ENCODE data around the gene ECHDC3. TPM values are rescaled to one million over a fixed set of nuclear protein-coding genes. Genes with fewer than 3 reads are reported as not detected.

ECHDC3 gene
- total RNA-seq, 1 experiment from 2014 or later: 13.0 TPM

DNA sequence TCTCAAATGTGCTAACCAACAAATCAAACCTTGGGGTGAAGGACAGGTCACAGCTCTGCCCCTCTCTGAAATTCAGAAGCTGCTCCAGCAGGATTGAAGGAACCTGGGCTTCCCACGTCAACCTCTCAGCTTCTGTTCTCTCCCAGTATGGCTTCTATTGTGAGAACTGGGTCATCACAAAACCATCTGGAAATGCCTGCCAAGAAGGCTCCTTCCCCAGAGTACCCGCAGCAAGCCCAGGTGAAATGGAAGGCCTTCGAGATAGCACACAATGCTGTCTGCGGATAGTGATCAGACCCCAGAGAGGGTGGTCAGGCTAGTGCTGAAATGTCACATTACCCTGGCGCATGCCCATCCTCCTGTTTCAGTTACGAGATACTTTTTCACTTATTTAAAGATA, 64.5 kb downstream of the ECHDC3 start:
- Histone ChIP-seq H3K9ac (ENCODE audit: low read length) (no peak overlapping the region), H3K4me3 (replicated peaks in 1 of 2; ENCODE audit: low read depth in 1 of 2, low read length in 2 of 2) (no peak overlapping the region), H3K4me1 (ENCODE audit: control insufficient read depth in 1 of 2, insufficient read depth in 2 of 2, low read length in 2 of 2) (peaks cover 0 to 10% of the 10 kb centered on the region in 2 experiments; a peak in 2 of 4 replicates), H4K20me1 (ENCODE audit: insufficient read depth) (no peaks in the 10 kb centered on the region), H3K27ac (ENCODE audit: low read depth, low read length) (no peak overlapping the region), H3K4me2 (ENCODE audit: low read length) (no peak overlapping the region), H3K27me3 (ENCODE audit: insufficient read depth, low read length) (no peaks in the 10 kb centered on the region), H3K36me3 (ENCODE audit: control insufficient read depth in 1 of 2, insufficient read depth in 2 of 2, low read length in 2 of 2) (no peaks in the 10 kb centered on the region), H3K79me2 (ENCODE audit: insufficient read depth, low read length) (no peaks in the 10 kb centered on the region), H3K9me3 (ENCODE audit: control insufficient read depth in 1 of 2, insufficient read depth in 1 of 2, low read depth in 1 of 2, low read length in 2 of 2) (no peaks in the 10 kb centered on the region), H2AFZ (ENCODE audit: low read depth, low read length, poor library complexity, severe bottlenecking) (no peak overlapping the region), H3K9me2 (ENCODE audit: insufficient read depth) (no peaks in the 10 kb centered on the region)
- POLR2A ChIA-PET: no interaction called here
- intact Hi-C loops (cut with micrococcal nuclease): no loop called here
- no TSS peak for BruUV-seq (replicated peaks)
- CTCF ChIA-PET: no interaction called here
- TF ChIP-seq ATF3 (IDR thresholded peaks at IDR 0.05) (no peak), EZH2 (IDR thresholded peaks at IDR 0.05) (no peak), CBX3 (IDR thresholded peaks at IDR 0.05; ENCODE audit: low read depth) (no peak), CEBPB (IDR thresholded peaks at IDR 0.05; ENCODE audit: low read depth) (no peak)
- ATAC-seq (no peak), DNase-seq (ENCODE audit: low read depth, low spot score) (no peak)
- RAD21 ChIA-PET (ENCODE audit: low non-redundant PET in 1 of 2, low total read pairs in 2 of 2, uncharacterized antibody in 2 of 2, unreplicated experiment in 2 of 2): no interaction called here

GRCh38 chr10:11808808-11809207, 66.6 kb downstream of the ECHDC3 start:
- H3K9ac ChIP-seq (ENCODE audit: low read length): no peak overlapping the region
- H3K27me3 ChIP-seq (ENCODE audit: insufficient read depth, low read length): no peaks in the 10 kb centered on the region
- intact Hi-C loops (cut with micrococcal nuclease): no loop called here
- no peak overlapping the region for H3K4me2 ChIP-seq (ENCODE audit: low read length)
- no peak overlapping the region for H2AFZ ChIP-seq (ENCODE audit: low read depth, low read length, poor library complexity, severe bottlenecking)
- H3K9me2 ChIP-seq (ENCODE audit: insufficient read depth): no peaks in the 10 kb centered on the region
- H3K27ac ChIP-seq (ENCODE audit: low read depth, low read length): no peak overlapping the region
- no peaks in the 10 kb centered on the region for H3K79me2 ChIP-seq (ENCODE audit: insufficient read depth, low read length)
- H3K4me1 ChIP-seq (ENCODE audit: control insufficient read depth in 1 of 2, insufficient read depth in 2 of 2, low read length in 2 of 2): peaks cover 0 to 10% of the 10 kb centered on the region in 2 experiments; a peak in 2 of 4 replicates
- DNase-seq (ENCODE audit: low read depth, low spot score) (no peak), ATAC-seq (no peak)
- ChIA-PET CTCF (no interaction called here), POLR2A (no interaction called here), RAD21 (ENCODE audit: low non-redundant PET in 1 of 2, low total read pairs in 2 of 2, uncharacterized antibody in 2 of 2, unreplicated experiment in 2 of 2) (no interaction called here)
- H3K9me3 ChIP-seq (ENCODE audit: control insufficient read depth in 1 of 2, insufficient read depth in 1 of 2, low read depth in 1 of 2, low read length in 2 of 2): no peaks in the 10 kb centered on the region
- no peaks in the 10 kb centered on the region for H4K20me1 ChIP-seq (ENCODE audit: insufficient read depth)
- H3K36me3 ChIP-seq (ENCODE audit: control insufficient read depth in 1 of 2, insufficient read depth in 2 of 2, low read length in 2 of 2): no peaks in the 10 kb centered on the region
- BruUV-seq (replicated peaks): no TSS peak
- no peak overlapping the region for H3K4me3 ChIP-seq (replicated peaks in 1 of 2; ENCODE audit: low read depth in 1 of 2, low read length in 2 of 2)
- TF ChIP-seq YY1 (IDR thresholded peaks at IDR 0.05; ENCODE audit: extremely low read depth, insufficient replicate concordance, low read depth, low read length): no peak
- TF ChIP-seq CTCF (IDR thresholded peaks at IDR 0.05 in 2 of 3, conservative IDR thresholded peaks at IDR 0.05 in 1 of 3; ENCODE audit: borderline replicate concordance in 1 of 3, insufficient read depth in 1 of 3, low read depth in 2 of 3, low read length in 2 of 3): no peak
- no peak for TF ChIP-seq SRF (IDR thresholded peaks at IDR 0.05; ENCODE audit: low read depth)
- no peak for TF ChIP-seq TCF7L2 (IDR thresholded peaks at IDR 0.05; ENCODE audit: borderline replicate concordance, extremely low read depth, insufficient read depth, insufficient read length)
- TF ChIP-seq REST (IDR thresholded peaks at IDR 0.05; ENCODE audit: low read depth): no peak
- TF ChIP-seq SIN3A (IDR thresholded peaks at IDR 0.05; ENCODE audit: low read depth): no peak
- no peak for TF ChIP-seq POLR2A (IDR thresholded peaks at IDR 0.05; ENCODE audit: borderline replicate concordance, extremely low read depth, insufficient read depth, insufficient read length)
- no peak for TF ChIP-seq FOSL1 (IDR thresholded peaks at IDR 0.05; ENCODE audit: low read depth)
- TF ChIP-seq SP1 (IDR thresholded peaks at IDR 0.05; ENCODE audit: low read depth): no peak
- no peak for TF ChIP-seq CBX3 (IDR thresholded peaks at IDR 0.05; ENCODE audit: low read depth)
- TF ChIP-seq MAX (IDR thresholded peaks at IDR 0.05): no peak
- TF ChIP-seq ATF3 (IDR thresholded peaks at IDR 0.05): no peak
- no peak for TF ChIP-seq EGR1 (IDR thresholded peaks at IDR 0.05; ENCODE audit: low read depth)
- no peak for TF ChIP-seq EZH2 (IDR thresholded peaks at IDR 0.05)
- no peak for TF ChIP-seq ELF1 (IDR thresholded peaks at IDR 0.05; ENCODE audit: borderline replicate concordance, low read depth)
- no peak for TF ChIP-seq CEBPB (IDR thresholded peaks at IDR 0.05; ENCODE audit: low read depth)
